Smooth muscle cell (in vitro differentiated cells): ENCODE results near the gene PAK4. TPM values are rescaled to one million over a fixed set of nuclear protein-coding genes. Genes with fewer than 3 reads are reported as not detected.
A peak's percentile ranks its signal among the peaks of the same experiment; 100 is the strongest.
"Not testable (repeated sequence)": the region's sequence is repeated elsewhere in the genome, so short reads cannot be mapped to it uniquely, and the experiment has no call there.

Source experiments
- DNase-seq: peaks from one replicate; lab custom pipeline; 2025; ENCODE audit not compliant: unreplicated experiment; lab: John Stamatoyannopoulos, UW
- H2AFZ ChIP-seq: fragments of 200-600 bp; sonication (generic); 2 replicates; pipeline ENCODE4 v1.6.0; 2016; ENCODE audit warnings: antibody characterized with exemption, low read depth, mild to moderate bottlenecking
- H3F3A ChIP-seq: fragments of 200-600 bp; sonication (generic); 2 replicates; pipeline ENCODE4 v1.6.0; 2017; ENCODE audit warnings: antibody characterized with exemption, low read depth
- H3K27ac ChIP-seq: fragments of 200-600 bp; sonication (generic); 2 replicates; pipeline ENCODE4 v1.5.1; 2016; ENCODE audit warnings: low read depth, mild to moderate bottlenecking
- H3K27me3 ChIP-seq: fragments of 200-600 bp; sonication (generic); 2 replicates; pipeline ENCODE4 v1.6.1; 2016; ENCODE audit warnings: low read depth, mild to moderate bottlenecking
- H3K36me3 ChIP-seq: fragments of 200-600 bp; sonication (generic); 2 replicates; pipeline ENCODE4 v1.5.1; 2016; ENCODE audit warnings: low read depth
- H3K4me1 ChIP-seq: fragments of 200-600 bp; sonication (generic); 2 replicates; pipeline ENCODE4 v1.5.1; 2016; ENCODE audit warnings: low read depth
- H3K4me2 ChIP-seq: fragments of 200-600 bp; sonication (generic); 2 replicates; pipeline ENCODE4 v1.6.0; 2016; ENCODE audit warnings: mild to moderate bottlenecking
- H3K4me3 ChIP-seq: fragments of 200-600 bp; sonication (generic); 2 replicates; pipeline ENCODE4 v1.5.1; 2016; ENCODE audit warnings: mild to moderate bottlenecking
- H3K79me2 ChIP-seq: fragments of 200-600 bp; sonication (generic); 2 replicates; pipeline ENCODE4 v1.6.0; 2016; ENCODE audit warnings: low read depth, mild to moderate bottlenecking
- H3K9ac ChIP-seq: fragments of 200-600 bp; sonication (generic); 2 replicates; pipeline ENCODE4 v1.6.0; 2016; ENCODE audit warnings: low read depth
- H3K9me3 ChIP-seq: fragments of 200-600 bp; sonication (generic); replicated peaks from 2 replicates; pipeline ENCODE4 v1.5.1; 2016; ENCODE audit warnings: low read depth
- H4K20me1 ChIP-seq: fragments of 200-600 bp; sonication (generic); 2 replicates; pipeline ENCODE4 v1.6.0; 2016; ENCODE audit warnings: low read depth
- CTCF ChIP-seq: fragments of 200-600 bp; sonication (generic); IDR thresholded peaks from 2 replicates; pipeline ENCODE4 v1.5.1; 2017; ENCODE audit warnings: borderline replicate concordance, mild to moderate bottlenecking, antibody characterized with exemption; ENCODE audit not compliant: insufficient read depth, poor library complexity, severe bottlenecking
- WGBS: methylation state at CpG from one replicate; pipeline ENCODE4 v1.1.7; 2016; ENCODE audit warnings: low lambda C conversion rate; 5-methylcytosine and 5-hydroxymethylcytosine counted together
- polyA plus RNA-seq: library from polyadenylated mRNA; unstranded; fragments of >200 nt; fragmentation: Nextera tagmentation; extraction: Ambion mirVana; gene quantifications from 2 replicates; pipeline ENCODE4 v1.2.1, GENCODE V29; 2016
- total RNA-seq: library from RNA; depleted of rRNA; stranded (reverse); fragments of >200 nt; gene quantifications from 2 replicates; pipeline ENCODE4 v1.2.3, GENCODE V29; 2014

Gene PAK4
- total and polyA plus RNA-seq, 2 experiments from 2014 or later: 11.8 to 19.1 TPM

GRCh38 chr19:39140594-39140993 lies 15.0 kb downstream of the PAK4 start:
- peaks cover 35% of the 10 kb centered on the region for H3K4me1 ChIP-seq
- no peak overlapping the region for H3K4me2 ChIP-seq
- no peaks in the 10 kb centered on the region for H3K36me3 ChIP-seq
- H3K79me2 ChIP-seq: peaks cover 70% of the 10 kb centered on the region
- DNase-seq: no peak
- no peak overlapping the region for H2AFZ ChIP-seq
- TF ChIP-seq CTCF: no peak
- peaks cover 100% of the 10 kb centered on the region for H4K20me1 ChIP-seq
- H3K27ac ChIP-seq: peak overlapping the region; percentile 49
- H3K27me3 ChIP-seq: no peaks in the 10 kb centered on the region
- H3K4me3 ChIP-seq: no peak overlapping the region
- peaks cover 6% of the 10 kb centered on the region for H3F3A ChIP-seq
- no peak overlapping the region for H3K9ac ChIP-seq
- no peaks in the 10 kb centered on the region for H3K9me3 ChIP-seq
- WGBS: 72% methylated on average over 5 of the region's 5 CpGs

GRCh38 chr19:39141929-39142328 lies 16.3 kb downstream of the PAK4 start:
- Histone ChIP-seq H3K4me3 (no peak overlapping the region), H3K36me3 (no peaks in the 10 kb centered on the region), H3K4me2 (no peak overlapping the region), H4K20me1 (peaks cover 99% of the 10 kb centered on the region), H3K79me2 (peaks cover 68% of the 10 kb centered on the region), H3K27ac (no peak overlapping the region), H2AFZ (no peak overlapping the region), H3K9ac (no peak overlapping the region), H3F3A (peaks cover 6% of the 10 kb centered on the region), H3K27me3 (no peaks in the 10 kb centered on the region), H3K4me1 (peaks cover 38% of the 10 kb centered on the region), H3K9me3 (no peaks in the 10 kb centered on the region)
- no peak for TF ChIP-seq CTCF
- WGBS: 81% methylated on average over 11 of the region's 11 CpGs
- no peak for DNase-seq

- Histone ChIP-seq H3K9ac (no peak overlapping the region), H2AFZ (no peak overlapping the region), H3K4me3 (no peak overlapping the region), H3K4me2 (no peak overlapping the region), H3K27ac (no peak overlapping the region), H3K27me3 (no peaks in the 10 kb centered on the region), H3K4me1 (peaks cover 38% of the 10 kb centered on the region), H3F3A (peaks cover 6% of the 10 kb centered on the region), H3K36me3 (no peaks in the 10 kb centered on the region), H3K79me2 (peaks cover 65% of the 10 kb centered on the region), H3K9me3 (no peaks in the 10 kb centered on the region), H4K20me1 (peaks cover 99% of the 10 kb centered on the region)
- TF ChIP-seq CTCF: no peak
- 94% methylated on average over 5 of the region's 5 CpGs for WGBS
- DNase-seq: no peak
These were observed 17.0 kb downstream of the PAK4 start for GRCh38 chr19:39142630-39143029.

- not testable (repeated sequence) for DNase-seq, H2AFZ ChIP-seq, H3K27me3 ChIP-seq, H3K27ac ChIP-seq, H3K9me3 ChIP-seq, H3K4me2 ChIP-seq, H3K9ac ChIP-seq, H3F3A ChIP-seq, H3K4me3 ChIP-seq, H3K36me3 ChIP-seq
- Histone ChIP-seq H3K79me2 (peaks cover 64% of the 10 kb centered on the region), H4K20me1 (peaks cover 97% of the 10 kb centered on the region), H3K4me1 (peaks cover 31% of the 10 kb centered on the region)
- WGBS: 78% methylated on average over 5 of the region's 5 CpGs
These were observed 18.2 kb downstream of the PAK4 start for GRCh38 chr19:39143757-39144289.
